Activated CD4-positive, alpha-beta T cell treated with anti-CD3 and anti-CD28 coated beads, Interleukin-10, Interleukin-2, amounts not matched to agents 100 ng/mL and 50 ng/mL, durations not matched to agents 16 hours and 8 hours (primary cell): ENCODE results near the gene SDHC.
"Not testable (repeated sequence)": the region's sequence is repeated elsewhere in the genome, so short reads cannot be mapped to it uniquely, and the experiment has no call there.

Source experiments
- DNase-seq: peaks from one replicate; pipeline ENCODE4 v3.0.0-alpha.2; 2020

The SDHC gene

DNA sequence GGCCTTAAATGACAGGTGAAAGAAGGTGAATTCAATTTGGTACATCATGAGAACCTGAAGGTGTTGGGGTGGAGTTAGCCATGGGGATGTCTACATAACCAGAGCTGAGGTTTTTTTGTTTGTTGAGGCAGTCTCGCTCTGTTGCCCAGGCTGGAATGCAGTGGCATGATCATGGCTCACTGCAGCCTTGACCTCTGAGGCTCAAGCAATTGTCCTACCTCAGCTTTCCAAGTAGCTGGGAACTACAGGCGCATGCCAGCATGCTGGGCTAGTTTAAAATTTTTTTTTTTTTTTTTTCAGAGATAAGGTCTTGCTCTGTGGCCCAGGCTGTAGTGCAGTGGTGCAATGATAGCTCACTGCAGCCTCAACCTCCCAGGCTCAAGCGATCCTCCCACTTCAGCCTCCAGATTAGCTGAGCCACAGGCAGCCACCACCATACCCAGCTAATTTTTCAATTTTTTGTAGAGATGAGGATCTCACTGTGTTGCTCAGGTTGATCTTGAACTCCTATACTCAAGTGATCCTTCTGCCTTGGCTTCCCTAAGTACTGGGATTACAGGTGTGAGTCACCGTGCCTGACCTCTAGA is 2.5 kb upstream of the SDHC start:
- DNase-seq: no peak

DNA sequence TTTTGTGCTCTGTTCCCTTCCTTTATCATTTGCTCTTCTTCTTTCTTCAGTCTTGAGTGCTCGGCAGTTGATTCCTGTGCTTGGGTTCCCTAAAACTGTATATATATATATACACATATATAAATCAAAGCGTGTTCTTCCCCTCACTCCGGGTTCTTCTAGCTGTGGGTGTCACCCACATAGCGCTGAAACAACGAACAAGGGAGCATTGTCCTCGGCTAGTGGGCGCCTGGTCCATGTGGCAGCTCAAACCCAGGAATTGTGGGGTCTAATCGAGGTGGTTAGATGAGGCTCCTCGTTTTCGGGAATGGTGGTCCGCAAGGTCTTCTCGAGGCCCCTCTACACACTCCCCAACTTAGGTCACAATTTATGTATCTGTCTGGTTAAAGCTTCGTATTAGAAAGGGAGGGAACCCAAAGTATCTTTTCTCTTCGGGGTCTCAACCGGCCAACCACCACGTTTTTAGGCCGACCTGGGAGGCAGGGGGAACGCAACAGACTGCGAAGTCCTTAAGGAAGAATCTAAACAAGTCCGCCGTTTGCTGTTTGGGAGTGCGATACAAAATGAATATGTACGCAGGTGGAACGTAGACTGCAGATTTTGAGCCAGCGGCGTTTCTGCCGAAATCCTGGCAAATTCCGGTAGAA is 504 bp upstream of the SDHC start:
- no peak for DNase-seq

DNA sequence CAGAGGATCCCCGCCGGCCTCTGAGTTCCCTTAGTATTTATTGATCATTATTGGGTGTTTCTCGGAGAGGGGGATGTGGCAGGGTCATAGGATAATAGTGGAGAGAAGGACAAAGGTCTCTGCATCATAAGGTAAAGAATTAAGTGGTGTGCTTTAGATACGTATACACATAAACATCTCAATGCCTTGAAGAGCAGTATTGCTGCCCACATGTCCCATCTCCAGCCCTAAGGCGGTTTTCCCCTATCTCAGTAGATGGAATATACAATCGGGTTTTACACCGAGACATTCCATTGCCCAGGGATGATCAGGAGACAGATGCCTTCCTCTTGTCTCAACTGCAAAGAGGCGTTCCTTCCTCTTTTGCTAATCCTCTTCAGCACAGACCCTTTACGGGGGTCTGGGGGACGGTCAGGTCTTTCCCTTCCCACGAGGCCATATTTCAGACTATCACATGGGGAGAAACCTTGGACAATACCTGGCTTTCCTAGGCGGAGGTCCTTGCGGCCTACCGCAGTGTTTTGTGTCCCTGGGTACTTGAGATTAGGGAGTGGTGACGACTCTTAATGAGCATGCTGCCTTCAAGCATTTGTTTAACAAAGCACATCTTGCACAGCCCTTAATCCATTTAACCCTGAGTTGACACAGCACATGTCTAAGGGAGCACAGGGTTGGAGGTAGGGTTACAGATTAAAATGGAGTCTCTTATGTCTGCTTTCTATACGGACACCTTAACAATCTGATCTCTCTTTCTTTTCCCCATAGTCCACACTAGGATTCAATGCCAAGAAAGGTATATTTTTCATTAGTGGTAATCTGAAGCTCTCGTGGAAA is 1.9 kb downstream of the SDHC start:
- not testable (repeated sequence) for DNase-seq

DNA sequence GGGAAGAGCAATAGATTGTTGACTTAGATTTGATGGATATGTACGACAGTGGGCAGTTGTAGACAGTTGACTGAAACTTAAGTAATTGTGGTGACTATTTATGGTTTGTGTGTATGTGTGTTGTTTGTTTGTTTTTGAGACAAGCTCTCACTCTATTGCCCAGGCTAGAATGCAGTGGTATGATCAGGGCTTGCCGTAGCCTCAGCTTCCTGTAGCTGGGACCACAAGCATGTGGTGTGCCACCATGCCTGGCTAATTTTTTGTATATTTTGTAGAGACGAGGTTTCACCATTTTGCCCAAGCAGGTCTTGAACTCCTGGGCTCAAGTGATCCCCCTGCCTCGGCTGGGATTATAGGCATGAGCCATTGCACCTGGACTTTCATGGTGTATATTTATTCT is 9.8 kb downstream of the SDHC start:
- peak; percentile 31 for DNase-seq

DNA sequence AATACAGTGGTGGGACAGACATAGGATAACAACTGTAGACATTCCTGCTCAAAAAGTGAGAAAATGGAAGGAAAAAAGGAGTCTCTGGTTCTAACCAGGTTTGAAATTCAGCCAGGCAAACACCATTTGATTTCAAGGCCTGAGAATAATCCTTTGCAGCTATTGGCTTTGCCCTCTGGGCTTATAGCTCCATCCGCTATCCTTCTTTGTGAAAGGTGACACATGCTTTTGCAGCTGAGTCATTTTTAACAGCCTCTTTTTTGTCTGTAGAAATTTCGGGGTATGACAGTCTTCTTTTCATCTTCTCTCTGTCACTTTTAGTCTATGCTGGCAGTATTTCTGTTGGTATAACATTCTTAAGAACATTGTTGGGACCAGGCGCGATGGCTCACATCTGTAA is 16.2 kb downstream of the SDHC start:
- no peak for DNase-seq

DNA sequence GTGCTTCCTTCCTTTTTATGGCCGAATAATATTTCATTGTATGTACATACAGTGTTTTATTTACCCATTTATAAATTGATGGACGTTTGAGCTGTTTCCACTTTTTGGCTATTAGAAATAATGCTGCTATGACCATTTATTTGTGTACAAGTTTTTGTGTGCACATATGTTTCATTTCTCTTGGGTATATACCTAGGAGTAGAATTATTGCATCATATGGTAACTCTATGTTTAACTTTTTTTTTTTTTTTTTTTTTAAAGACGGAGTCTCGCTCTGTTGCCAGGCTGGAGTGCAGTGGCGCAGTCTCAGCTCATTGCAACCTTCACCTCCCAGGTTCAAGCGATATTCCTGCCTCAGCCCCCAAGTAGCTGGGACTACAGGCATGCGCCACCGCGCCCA is 19.0 kb downstream of the SDHC start:
- DNase-seq: no peak

DNA sequence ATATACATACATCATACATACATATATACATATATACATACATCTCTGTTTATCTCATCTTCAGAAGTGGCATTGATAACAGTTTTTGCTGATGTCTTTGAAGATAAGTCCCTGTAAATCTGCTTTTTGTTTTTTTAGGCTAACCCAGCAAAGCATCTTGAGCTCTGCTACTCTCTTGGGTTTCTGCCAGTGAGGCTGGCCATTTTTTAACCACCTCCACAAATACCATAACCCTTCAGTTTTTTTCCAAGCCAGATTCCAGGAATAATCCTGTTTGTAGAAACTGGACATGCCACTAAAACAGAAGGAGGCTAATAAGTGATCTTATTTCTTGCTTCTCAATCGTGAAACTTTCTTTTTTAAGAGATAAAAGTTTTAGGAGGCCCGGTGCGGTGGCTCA is 21.6 kb downstream of the SDHC start:
- DNase-seq: no peak

DNA sequence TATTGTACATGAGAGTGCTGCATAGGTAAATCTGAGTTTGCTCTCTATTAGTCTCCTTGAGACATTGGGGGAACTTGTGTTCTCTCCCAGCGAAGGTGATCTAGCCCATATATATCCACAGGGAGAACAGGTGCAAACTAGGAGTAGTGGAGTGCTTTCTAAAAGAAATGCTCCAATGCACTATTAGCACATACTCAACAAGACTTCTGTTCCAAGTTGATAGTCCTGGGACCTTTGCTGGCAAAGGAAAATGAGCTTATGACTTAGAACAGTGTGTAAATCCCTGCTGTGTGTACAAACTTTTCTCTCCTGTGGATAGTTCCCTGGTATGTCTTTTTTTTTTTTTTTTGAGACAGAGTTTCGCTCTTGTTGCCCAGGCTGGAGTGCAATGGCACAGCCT is 28.0 kb downstream of the SDHC start:
- DNase-seq: no peak

DNA sequence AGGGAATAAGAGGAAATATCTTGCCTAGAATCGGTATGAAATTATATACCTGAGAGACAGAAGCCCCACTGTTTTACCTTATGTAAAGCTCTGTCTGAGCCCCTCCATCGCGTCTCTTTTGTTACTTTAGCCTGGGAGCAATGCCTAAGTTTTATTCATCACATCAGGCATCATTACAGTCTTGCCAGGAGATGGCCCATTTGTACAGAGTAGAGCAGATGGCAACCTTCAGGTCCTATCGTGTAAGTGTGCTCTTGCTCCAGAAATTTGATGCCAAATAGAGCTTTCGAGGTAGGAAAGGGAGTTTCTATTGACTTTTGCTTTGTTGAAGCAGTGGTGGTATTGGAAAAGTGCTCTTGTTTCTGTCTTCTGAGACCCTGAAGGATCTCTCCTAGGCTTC is 28.6 kb downstream of the SDHC start:
- no peak for DNase-seq

DNA sequence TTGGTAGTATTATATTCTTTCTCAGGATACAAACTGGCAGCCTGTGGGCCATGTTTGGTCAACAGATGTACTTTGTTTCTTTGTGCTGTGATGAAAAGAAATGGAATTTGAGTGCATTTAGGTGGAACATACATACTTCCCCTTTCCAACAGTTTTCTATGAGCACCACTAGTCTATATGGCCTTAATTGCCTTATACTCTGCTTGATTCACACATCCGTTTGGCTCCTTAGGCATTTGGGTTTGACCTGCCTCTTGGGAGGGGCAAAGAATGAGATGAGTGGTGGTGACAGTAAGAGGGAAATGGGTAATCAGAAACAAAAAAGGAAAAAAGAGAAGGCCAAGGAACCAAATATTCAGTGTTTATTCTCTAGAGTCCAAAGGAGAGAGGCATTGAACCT is 36.5 kb downstream of the SDHC start:
- no peak for DNase-seq

DNA sequence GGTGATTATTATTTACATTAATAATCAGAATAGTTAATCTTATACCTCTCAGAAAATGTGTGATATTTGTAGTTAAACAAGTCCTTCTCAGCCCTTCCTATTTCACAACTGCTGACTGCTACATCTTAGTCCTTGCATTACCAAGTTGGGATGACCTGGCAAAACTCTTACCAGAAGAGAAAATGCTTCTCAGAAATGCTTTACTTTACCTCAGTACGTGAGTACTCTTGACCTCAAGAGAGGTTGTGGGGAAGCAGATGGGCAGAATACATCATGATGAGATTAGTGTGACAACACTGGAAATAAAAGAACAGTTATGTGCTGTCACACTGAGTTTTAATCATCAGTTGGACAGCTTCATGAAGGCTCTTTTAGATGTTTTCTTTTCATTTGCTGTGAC is 37.3 kb downstream of the SDHC start:
- DNase-seq: peak; percentile 56

DNA sequence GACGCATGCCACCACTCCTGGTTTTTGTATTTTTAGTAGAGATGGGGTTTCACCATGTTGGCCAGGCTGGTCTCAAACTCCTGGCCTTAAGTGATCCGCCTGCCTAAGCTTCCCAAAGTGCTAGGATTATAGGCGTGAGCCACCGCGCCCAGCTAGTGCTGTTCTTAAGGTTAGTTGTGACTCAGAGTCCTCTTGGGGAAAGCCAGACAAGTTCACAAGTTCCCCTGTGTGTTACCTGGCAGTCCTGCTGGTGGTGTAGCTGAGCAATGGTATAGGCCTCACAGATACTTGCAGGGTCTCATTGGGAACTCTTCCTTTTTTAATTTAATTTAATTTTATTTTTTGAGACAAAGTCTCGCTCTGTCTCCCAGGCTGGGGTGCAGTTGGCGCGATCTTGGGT is 42.9 kb downstream of the SDHC start:
- DNase-seq: no peak

DNA sequence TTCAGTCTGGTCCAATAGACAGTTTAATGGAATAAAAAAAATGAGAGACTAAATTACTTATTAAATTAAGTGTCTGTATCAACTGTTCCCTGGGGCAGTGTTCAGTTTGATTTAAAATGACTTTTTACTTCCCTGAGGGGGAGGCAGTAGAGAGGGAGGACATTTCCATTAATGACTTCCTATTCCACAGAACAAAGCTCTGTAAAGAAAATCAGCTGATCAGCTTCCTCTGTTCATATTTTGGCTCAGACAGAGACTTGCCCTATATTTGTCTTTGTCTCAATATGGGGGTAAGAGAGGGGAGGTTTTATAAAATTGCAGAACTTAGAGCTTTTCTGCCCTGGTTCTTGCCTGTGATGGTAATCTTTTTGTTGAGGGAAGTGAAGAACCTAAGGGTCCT is 45.1 kb downstream of the SDHC start:
- DNase-seq: no peak

DNA sequence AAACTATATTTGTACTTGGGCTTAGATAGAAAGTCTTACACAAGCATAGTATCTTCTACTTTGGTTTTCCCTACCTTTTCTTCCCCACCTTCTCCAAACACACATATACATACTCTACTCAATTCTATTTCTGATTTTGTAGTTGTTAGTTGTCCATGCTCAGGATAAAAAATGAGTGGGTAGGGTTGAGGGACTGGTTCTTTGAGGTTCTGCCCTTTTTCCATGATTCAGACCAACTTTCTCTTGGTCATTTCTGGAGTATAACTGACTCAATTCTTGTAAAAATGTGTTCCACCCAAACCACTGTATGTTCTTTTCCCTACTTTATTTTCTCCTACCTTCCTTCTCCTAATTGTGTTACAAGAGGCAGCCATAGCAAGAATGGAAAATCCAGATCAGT is 50.2 kb downstream of the SDHC start:
- peak; percentile 33 for DNase-seq

DNA sequence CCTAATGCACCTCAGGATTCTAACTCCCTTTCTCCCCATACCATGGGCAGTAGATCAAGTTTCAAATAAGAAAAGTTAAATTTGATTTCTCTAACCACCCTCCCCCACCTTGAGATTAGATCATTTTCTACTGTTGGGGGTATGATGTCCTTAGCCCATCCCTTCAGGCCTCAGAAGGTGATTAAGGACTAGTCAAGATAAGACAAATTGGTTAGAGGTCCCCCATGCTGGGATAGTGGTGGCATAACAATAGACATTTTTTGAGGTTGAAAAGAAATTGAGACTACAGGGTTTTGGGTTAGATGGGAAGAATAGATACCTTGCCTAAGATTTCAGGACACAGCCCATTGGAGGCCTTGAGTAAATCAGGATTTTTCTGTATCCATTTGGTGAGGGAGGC is 51.0 kb downstream of the SDHC start:
- DNase-seq: no peak

DNA sequence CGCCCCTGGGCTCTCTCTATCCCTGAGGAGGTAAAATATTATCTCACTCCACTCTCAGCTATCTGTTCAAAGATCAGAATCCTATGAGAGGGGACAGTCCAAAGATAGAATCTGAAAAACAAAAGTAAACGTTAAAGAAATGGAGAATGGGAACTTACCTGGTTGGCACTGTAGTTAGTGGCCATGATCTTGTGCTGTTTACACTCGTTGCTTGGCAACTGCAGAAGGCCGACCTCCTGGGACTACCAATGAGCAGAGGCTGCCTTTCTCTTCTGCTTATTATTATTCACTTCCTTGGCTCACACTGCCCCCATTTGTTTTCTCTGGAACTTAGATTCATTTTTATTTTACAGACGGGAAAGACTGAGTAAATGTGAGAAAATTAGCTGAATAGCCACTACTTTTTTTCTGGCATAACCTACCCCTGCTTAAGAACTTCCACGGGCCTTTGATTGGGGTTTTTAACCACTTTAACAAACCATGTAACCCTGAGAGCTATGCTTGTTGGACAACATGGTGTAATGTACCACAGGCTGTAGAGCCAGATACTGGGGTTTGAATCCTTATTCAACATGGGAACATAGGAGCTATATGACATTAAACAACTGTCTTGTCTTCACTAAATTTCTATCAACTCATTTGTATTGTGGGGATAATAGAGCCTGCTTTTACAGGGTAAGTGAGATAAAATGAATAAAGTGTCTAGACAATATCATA is 53.7 kb downstream of the SDHC start, which contains the start of gene CFAP126:
TSS of gene CFAP126 (minus strand) at position 193 of the 717 bp plus-strand sequence. CDS start at position 185, 8 bp downstream.
- peak; percentile 76 for DNase-seq

DNA sequence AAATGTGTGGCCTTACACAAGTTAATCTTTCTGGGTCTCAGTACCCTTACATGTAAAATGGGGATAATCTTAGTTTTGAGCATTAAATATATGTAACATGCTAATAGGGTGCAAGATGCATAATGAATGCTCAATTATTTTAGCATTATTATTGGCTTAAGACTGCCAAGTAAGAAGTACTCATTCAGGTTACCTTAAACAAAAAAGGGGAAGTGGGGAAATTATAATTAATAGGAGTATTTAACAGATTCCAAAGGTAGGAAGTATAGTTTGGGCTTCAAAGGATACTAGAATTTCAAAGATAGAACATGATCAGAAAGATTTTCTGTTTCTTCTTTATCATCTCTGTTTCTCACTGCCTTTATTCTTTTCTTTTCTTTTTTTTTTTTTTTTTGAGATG is 59.3 kb downstream of the SDHC start:
- no peak for DNase-seq

DNA sequence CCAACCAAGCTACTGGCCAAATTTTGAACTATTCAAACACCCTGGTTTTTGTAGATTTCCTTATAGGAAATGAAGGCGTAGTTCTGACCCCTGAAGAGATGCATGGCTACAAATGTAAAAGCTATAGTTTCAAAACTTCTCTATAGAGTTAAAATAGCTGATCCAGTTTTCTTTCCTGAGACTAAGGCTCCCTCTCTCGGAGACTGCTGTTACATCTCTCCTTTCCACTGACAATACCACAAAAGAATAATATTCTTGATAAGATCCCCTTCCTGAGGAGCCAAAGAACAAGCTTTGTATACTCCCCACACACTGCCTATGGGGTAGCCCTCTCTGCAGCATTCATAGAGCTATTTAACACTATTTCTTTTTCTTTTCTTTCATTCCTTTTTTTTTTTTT is 60.2 kb downstream of the SDHC start:
- DNase-seq: no peak

DNA sequence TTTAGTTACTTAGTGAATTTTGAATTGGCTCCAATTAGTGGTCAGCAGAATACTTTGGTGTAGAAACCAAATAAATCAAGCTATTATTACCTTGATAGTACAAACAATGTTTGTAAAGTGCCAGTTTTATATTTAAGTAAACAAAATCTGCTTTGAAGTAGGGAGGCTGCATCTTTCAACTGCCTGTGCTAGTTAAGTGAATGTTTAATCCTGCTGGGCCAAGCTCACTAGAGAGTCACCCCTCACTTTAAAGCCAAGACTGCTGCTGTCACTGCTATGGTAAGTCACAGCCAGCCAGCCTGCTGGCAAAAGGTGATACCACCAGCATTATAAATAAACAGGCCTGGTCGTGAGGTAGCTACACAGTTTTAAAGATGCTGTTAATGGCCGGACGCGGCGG is 63.8 kb downstream of the SDHC start:
- no peak for DNase-seq

DNA sequence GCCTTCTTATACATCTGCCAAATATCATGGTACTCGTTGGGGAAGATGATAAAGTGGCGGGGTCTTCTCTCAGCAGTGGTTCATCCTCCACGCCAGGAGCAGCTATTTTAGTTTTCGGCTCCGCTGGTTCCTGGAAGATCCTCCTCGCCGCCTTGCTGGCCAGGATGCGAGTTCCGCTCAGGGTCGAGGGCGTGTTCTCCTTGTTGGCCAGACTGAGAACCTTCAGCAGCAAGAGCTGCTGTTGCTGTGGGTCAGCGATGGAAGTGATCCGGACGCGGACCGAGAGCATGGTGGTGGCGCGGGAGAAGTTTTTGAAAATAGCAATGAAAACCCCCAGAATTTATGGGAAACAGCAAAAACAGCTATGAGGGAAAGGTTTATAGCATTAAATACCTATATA is 64.9 kb downstream of the SDHC start:
- no peak for DNase-seq

DNA sequence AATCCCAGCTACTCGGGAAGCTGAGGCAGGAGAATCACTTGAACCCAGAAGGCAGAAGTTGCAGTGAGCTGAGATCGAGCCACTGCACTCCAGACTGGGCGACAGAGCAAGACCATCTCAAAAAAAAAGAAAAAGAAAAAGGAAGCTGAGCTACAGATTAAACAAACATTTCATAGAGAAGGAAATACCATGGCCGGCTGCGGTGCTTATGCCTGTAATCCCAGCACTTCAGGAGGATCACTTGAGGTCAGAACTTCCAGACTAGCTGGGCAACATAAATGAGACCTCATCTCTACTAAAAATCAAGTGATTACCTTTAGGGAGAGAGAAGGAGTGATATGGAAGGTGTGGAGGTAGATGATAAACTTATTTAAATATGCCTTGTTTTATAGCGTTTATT is 67.5 kb downstream of the SDHC start:
- no peak for DNase-seq

DNA sequence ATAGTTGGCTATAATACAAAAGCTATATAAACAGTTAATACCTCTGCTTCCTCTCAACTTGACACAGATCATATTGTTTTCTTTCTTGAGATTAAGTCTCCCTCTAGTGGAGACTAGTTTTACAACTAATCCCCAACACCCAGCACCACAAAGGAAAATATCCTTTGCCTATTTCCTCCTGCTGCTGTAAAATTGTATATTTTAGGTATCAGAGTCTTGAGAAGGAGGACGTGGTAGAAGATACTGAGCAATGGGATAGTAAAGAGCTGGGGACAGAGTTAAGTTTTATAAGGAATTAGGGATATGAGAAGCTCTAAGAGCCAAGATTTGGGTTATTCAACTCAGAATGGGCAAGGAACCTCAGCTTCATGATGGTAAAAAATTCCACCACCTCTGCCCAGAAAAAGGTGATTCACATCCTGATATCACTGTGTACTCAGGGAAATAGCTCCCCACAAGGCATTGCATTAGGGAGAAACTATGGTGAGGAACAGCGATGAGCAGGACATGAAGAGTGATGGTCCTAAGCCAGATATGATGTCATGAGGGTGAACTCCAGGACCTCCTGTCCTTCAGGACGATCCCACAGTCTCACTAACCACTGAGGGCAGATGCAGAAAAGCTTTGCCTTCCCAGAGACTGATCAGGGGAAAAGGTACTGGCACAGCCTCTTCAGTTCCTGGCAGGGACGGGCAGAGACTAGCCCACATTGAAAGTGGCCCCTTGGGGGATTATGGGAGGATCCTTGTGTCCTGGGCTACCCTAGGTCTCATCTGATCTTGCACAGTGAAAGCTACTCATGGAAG is 68.2 kb downstream of the SDHC start:
- peak; percentile 69 for DNase-seq

DNA sequence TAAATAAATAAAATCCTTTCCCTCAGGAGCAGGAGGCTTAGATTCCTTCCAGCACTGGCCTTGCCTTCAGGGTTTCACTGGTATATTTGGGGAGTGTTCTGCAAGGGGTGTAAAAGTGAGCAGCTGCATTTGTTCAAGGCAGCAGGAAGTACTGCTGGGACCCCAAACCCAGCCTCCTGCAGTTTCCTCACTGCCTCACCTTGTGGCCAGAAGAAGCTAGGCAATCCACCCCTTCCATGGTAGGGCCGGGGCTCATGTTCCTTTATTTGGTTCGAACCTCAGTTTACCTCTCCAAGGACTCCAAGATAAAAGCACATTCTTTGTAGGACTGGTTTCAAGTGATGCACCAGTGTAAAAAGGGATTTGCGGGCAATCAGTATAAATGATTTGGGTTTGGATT is 74.5 kb downstream of the SDHC start:
- no peak for DNase-seq
